GM19240 (cell line): ENCODE results near the gene NCEH1.
"Not testable (repeated sequence)": the region's sequence is repeated elsewhere in the genome, so short reads cannot be mapped to it uniquely, and the experiment has no call there.

Source experiments
- DNase-seq: peaks from one replicate; pipeline ENCODE4 v3.0.0; 2011; ENCODE audit warnings: low spot score; ENCODE audit not compliant: insufficient read length

Gene NCEH1

DNA sequence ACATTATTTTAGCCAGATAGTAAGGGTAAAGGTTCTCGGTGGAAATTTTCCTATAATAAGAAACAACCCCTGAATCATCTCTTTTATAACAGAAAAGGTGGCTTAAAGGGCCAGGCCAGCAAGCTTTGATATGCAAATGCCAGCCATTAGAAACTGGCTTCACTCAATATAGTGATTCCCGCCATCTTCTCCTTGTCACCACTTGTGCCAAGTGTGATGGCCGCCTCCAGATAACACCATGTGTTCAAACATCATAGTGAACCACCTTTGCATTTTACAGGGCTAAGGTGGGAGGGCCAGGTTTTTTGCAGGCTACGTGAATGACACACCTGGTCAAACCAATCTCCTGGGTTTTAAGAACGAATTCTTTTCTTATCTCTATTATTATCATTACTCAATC lies 31.3 kb downstream of the NCEH1 start:
- no peak for DNase-seq

DNA sequence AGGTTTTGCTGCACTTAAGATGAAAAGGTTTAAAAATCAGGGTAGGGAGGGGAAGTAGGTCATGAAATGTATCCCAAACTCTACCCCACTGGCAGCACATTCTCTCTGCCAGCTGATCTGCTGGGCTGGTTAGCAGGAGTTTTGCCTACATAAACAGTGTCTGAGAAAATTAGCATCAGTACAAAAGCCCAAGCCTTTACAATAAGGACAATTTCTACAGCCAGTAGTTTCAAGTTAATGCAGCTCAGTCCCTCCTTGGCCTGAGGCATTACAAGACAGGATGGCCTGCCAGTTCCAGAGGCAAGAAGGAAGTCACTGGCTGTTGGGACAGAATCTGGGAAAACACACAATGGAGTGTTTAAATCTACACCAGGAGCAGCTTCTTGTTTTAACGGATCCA lies 32.8 kb downstream of the NCEH1 start:
- no peak for DNase-seq

DNA sequence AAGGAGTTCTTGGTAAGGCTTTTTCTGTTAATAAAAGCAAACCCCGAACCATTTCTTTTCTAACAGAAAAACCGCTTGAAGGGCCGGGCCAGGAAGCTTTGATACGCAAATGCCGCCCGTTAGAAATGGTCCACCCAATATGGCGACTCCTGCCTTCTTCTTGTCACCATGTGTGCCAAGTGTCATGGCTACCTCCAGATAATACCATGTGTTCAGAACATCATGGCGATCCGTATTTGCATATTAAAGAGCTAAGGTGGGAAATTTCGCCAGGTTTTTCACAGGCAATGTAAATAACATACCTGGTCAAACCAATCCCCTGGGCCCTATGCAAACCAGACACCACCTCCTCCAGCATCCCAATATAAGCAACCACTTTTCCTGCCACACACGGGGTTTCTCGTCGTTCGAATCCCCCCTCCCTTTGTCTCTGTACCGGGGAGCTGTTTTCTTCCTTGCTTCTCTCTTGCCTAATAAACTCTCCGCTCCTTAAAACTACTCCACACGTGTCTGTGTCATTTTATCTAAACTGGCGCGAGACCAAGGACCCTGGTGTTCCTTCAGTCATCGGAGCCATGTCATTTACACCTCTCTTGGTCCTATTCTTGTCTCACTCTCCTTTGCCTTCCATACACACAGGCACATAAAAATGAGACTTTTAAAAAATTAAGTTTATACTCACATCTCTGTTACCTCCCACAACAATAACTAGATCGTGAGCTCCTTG lies 34.5 kb downstream of the NCEH1 start:
- DNase-seq: no peak

DNA sequence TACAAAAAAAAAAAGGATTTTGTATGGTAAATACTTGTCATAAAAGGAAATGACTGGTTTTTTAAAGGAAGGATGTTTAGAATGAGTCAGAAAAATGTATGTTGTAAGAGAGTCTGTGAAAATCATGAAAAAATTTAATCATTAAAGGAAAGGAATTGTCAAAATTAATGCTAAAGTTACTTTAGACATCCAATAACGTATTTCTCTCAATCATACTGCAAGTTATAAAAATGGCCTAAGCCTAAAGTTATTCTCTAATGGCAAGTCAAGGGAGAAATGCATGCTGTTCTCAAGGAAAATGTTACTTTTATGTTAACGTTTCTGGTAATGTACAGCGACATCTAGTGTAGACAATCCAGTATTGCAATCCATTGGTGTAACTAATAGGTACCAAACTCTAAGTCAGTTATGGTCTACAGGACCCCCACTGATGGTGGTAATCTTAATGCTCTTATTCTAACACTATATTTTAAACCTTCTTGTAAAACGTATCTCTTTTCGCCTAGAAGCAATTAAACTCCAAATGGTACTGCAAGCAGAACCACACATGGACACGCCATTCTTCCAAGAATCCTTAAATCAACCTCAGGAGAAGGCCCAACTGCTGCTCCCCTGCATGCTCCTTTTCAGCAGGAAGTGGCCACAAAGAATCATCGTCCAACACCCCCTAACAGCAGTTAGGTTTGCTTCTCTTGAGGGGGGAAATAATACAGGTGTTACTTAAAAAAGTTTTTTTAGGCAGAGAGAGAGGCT lies 35.2 kb downstream of the NCEH1 start:
- no peak for DNase-seq

- DNase-seq: peak; percentile 10
These were observed 37.6 kb downstream of the NCEH1 start for GRCh38 chr3:172673210-172673679.

GRCh38 chr3:172669021-172669420 lies 41.8 kb downstream of the NCEH1 start:
- no peak for DNase-seq

DNA sequence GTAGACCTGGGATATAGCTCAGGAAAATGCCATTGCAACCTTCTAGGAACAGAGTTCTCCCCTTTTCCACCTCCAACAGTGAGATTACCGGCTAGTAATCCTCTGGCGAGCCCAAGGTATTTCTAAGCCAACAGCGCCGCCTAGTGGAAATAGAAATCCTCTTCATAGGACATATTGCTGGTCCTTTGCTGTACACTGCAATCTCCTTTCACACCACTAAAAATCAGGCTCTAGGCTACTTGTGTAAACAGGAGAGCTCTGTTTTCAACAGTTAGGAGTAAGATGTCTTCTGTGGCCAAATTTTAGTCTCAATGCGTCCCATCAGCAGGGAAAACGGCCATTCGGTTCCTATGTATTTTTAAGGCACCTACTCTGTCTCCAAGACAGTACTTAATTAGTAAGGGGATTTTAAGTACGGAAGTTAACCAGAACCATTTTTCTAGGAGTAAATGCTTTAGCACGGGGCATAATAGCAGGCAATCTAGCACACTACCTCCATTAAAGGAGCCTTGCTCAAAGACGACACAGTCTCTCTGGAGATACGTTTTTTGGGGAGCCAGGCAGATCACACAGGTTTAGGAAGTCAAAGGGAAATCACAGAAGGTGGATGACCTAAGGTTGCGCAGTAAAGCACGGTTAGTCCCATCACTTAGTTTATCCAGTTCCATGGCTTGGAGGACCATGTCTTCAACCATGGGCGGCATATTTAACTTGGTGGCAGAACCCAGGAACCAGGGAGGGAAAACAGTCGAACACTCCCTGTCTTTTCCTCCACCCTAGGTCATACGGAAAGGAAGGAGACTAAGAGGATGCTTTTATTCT lies 43.8 kb downstream of the NCEH1 start:
- DNase-seq: no peak

GRCh38 chr3:172666181-172666872 lies 44.5 kb downstream of the NCEH1 start:
- no peak for DNase-seq

GRCh38 chr3:172665510-172665909 lies 45.4 kb downstream of the NCEH1 start:
- DNase-seq: not testable (repeated sequence)

DNA sequence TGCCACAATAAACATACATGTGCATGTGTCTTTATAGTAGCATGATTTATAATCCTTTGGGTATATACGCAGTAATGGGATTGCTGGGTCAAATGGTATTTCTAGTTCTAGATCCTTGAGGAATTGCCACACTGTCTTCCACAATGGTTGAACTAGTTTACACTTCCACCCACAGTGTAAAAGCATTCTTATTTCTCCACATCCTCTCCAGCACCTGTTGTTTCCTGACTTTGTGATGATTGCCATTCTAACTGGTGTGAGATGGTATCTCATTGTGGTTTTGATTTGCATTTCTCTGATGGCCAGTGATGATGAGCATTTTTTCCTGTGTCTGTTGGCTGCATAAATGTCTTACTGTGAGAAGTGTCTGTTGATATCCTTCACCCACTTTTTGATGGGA lies 50.4 kb downstream of the NCEH1 start:
- DNase-seq: not testable (repeated sequence)

- no peak for DNase-seq
These were observed 51.4 kb downstream of the NCEH1 start for GRCh38 chr3:172659246-172660002.

DNA sequence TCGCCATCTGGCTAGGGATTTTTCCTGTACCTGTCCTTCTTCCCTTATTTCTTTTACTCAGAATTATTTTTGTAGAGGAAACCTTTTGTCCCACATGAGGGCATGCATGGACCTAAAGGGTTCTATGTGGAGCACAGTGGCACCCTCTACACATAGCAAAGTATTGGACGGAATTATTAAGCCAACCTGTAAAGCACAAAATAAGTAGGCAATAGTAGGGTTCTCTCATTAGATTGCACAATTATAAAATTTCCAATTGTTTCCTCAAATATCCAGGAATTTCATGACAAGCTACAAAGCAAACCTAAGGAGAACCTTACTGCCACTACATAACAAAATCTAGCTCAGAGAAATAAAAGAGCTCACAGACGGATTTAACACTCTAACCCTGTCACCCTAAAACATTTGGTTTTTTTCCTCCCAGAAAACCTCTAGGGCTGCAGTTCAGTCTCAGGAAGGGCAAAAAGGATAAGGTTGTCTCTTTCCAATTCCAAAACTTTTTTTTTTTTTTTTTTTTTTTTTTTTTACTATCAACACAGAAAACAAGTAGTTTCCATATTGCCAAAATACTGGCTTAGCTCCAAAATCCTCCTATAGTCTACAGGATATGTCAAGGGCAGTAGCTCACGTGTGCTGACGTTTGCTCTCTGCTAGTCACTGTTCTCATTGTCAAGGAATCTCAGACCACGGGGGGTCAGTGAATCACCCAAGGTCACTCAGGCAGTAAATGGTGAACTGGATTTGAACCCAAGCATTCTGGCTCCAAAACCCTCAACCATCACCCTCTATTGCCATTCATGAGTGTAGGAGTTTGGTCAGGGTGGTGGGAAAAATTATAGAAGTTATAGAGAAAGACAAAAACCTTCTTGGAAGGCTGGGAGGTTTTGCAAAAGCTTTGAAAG lies 52.3 kb downstream of the NCEH1 start:
- DNase-seq: no peak

- DNase-seq: no peak
These were observed 54.3 kb downstream of the NCEH1 start for GRCh38 chr3:172656602-172657001.

GRCh38 chr3:172655388-172655787 lies 55.5 kb downstream of the NCEH1 start:
- DNase-seq: no peak

GRCh38 chr3:172654470-172654869 lies 56.4 kb downstream of the NCEH1 start:
- DNase-seq: no peak

DNA sequence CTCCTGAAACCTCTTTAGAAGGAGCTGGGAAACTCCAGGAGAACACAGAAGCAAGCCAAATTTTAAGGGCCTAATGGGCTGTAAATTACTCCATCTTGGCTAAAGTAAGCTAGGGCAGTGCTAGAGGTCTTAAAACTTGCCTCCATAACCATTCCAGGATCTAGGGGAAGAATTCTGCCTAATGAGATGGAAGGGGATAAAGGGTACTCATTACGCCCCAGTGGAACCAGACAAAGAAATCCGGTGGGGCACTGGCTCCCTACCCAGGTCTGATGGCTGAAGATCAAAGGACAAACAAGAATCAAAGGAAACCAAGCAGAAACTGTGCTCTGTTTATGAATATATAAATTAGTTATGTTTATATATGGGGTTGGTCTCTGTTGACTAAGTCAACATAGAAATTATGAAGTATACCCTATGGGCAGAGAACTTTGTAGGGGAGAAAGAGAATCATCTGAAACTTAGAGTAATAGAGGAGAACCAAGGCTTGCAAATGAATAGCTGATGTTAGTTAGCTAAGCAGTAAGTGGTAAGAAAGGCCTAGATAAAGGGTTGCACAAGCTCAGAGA lies 57.8 kb downstream of the NCEH1 start:
- no peak for DNase-seq

DNA sequence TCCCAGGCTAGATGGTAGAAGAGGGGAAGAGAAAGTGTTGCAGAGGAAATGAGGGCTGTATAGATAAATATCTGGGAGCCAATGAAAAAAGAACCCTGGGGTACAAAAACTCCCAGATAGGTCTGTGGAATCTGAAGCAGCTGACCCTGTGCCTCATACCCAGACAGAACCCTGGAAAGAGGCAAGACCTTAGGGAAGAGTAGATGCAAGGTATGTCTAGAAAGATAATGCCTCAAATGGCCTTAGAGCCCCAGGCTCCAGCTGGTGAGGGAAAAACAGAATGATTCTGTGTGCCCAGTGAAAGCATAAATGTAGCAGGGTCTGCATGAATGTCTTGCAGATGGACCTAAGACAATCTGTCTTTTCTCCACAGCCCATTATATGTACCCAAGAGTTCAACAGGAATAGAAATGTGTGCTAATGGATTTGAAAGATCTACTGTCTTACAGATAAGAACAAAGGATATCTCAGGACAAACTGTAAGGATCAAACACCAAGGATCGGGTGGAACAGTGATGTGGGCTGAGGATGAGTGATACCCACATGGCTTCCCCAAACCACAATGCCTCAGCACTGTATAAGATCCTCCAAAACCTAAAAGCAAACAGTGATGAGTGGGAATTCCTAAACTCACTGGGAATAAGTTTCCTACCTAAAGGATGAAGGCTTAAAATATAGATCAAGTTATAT lies 58.8 kb downstream of the NCEH1 start:
- no peak for DNase-seq

- DNase-seq: no peak
These were observed 60.9 kb downstream of the NCEH1 start for GRCh38 chr3:172649987-172650386.

DNA sequence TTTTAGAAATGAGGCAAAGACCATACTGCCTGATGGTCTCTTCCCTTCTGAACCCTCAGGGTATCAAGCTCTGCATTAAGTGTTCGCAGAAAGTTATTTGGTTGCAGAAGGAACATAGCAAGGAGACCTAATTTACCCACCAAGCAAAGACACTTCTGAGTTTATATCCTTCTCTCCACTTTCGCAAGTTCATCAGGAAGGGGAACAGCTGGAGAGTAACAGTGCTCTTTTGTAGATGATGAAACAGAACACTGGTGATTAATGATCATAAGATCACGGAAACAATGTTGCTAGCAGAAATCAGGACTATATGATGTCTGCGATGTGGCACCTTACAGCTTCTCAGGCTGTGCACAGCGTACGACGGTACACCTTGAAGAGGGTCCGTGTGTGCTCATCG lies 62.1 kb downstream of the NCEH1 start:
- no peak for DNase-seq
